Bone marrow (tissue), 2 donors: ENCODE data around the gene TBCA.
"Not testable (repeated sequence)": the region's sequence is repeated elsewhere in the genome, so short reads cannot be mapped to it uniquely, and the experiment has no call there.

Experiments
- DNase-seq, 2 donors: peaks; one replicate each; lab custom pipeline; 2025; lab: John Stamatoyannopoulos, UW

Gene TBCA

DNA sequence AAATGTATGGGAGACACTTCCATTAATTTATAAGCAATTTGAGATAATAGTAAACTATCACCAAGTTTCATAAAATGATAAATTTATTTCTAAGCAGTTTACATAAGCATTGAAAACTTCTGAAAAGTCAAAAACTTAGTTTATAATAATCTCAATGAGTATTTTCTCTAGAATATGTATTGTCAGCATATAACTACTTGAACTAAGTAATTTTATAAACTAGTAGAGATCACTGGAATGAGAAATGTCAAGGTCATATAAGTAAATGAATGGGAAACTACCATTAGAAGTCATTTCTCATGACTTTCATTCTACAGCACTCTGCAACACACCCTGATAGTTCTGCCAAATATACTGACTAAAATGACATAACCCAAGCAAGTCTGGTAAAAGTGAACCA is 3.4 kb downstream of the TBCA start:
- no peak for DNase-seq

DNA sequence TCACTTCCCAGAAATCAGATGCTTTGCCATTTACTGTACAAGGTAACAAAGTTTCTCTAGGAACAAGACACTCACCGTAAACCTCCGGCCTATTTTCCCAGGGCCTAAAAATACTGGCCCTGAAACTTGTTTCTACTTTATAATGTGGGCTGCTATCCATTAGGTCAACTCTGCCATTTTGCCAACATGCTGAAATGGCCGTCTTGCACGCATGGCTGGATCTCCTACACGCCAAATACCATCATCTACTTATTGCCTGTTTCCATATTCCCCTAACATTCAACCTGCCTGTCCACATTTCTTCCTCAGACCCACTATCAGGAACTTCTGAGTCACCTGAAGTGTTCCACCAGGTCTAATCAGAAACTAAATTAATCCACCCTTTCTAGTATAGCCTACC is 4.7 kb downstream of the TBCA start:
- DNase-seq: no peak

DNA sequence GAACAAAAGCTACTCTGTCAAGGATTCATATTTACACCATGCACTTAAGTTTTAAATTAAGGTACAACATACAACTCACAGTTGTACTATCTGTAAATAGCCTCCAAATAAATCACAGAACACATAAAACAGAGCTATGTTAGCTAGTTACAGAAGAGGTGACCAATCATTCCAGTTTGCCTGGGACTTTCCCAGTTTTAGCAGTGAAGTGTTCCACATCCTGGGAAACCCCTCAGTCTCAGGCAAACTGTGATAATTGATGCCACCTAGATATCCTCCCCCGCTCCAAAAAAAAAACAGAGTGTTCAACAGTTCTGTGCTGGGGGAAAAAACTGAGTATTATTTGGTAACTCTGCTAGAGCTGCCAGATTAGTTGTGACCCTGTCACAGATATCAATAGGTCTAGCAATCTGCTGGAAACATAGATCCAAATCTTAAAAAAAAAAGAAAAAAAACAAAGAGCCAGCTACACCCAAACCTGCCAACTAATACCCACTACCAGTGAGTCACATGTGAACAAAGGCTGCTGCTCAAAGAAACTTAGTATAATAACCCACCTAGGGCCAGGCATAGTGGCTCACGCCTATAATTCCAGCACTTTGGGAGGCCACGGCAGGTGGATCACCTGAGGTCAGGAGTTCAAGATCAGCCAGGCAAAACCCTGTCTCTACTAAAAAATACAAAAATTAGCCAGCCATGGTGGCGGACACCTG is 5.7 kb downstream of the TBCA start:
- DNase-seq: no peak

DNA sequence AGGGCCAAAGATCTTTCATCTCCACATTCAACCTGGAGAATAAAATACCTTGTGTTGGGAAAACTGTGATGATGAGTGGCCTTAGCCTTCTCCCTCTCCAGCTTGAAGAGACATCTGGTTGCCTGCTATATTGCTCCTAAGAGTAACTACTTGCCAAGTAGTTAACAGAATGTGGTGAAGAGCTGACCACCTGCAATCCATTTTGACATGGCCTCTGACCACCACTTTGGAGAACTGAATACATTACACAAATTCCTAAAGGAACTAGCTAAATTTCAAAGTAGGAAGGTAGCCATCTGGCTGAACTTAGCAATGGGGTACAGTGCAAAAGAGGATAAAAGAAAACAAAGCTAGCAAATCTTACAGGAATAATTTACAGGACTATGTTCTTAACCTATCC is 7.2 kb downstream of the TBCA start:
- no peak for DNase-seq

DNA sequence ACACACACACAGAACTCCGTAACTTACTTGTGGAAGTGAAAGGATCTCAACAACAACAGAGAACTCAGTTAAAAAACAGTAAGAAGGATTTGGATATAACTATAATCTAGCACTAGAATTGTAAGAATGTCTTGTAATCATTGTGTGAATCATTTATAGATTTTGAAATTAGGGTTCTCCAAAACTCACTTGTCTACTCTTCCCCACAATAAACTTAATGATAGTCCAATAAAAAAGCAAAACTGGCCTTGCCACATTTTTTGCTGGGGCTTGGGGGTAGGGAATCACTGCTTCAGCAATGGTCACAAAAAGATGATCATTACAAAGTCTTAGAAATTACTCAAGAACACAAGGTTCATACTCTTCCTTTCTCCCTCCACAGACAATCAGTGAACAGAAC is 8.8 kb downstream of the TBCA start:
- no peak for DNase-seq

DNA sequence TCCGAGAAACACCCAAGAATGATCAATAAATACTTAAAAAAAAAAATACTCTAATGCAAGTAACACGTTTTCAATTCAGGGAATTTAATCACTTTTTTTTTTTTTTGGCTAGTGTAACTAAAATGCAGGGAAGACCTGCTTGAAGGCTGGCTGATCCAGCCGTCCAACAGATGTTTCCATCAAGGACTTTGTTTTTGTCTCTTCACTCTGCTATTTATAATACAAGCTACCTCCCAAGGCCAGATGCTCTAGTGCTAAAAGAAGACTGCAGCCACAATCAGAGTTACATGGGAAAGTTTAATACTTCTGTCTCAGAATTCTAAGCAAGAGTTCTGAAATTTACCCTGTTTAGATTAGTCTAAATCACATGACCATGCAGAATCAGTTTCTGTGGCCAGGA is 14.5 kb downstream of the TBCA start:
- no peak for DNase-seq

DNA sequence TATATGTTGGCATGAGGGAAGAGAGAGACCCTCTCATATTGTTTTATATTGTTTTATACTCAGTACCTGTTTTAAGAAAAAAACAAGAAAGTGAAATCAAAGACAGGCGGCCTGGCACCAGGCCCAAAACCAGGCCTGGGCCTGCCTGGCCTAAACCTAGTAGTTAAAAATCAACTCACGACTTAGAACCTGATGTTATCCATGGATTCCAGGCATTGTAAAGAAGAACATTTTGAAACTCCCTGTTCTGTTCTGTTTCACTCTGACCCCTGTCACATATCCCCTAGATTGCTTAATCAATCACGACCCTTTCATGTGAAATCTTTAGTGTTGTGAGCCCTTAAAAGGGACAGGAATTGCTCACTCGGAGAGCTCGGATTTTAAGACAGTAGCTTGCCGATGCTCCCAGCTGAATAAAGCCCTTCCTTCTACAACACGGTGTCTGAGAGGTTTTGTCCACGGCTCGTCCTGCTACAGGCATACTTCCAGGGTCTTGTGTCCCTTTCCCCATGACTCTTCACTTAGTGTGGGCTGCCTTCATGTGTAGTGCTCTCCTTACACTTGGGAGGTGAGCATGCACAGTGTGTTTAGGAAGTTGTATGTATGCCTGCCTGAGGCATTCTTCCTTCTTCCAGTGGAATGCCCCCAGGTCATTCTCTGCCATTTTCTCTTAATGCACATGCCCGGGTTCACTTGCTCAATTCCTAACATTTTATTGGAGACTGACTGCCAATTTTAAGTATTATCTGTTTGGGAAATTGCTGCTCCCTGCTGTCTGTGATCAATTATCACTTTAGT is 17.8 kb downstream of the TBCA start:
- no peak for DNase-seq

DNA sequence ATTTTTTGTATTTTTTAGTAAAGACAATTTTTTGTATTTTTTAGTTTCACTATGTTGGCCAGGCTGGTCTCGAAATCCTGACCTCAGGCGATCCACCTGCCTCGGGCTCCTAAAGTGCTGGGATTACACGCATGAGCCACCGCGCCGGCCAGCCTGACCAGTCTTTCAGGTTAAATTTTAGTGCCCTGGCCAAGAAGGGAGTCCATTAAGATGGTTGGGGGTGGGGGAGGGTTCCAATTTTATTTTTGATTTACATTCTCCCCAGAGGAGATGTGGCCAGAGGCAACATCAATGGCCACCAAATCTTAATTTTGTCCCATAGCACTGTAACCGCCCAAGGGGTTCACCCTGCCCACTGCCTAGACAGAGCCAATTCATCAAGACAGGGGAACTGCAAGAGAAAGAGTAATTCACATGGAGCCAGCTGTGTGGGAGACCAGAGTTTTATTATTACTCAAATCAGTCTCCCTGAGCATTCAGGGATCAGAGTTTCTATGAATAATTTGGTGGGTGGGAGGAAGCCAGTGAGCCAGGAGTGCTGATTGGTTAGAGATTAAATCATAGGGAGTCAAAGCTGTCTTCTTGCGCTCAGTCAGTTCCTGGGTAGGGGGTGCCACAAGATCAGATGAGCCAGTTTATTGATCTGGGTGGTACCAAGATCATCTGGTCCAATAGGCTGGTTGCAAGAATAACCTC is 24.7 kb downstream of the TBCA start:
- DNase-seq: no peak

DNA sequence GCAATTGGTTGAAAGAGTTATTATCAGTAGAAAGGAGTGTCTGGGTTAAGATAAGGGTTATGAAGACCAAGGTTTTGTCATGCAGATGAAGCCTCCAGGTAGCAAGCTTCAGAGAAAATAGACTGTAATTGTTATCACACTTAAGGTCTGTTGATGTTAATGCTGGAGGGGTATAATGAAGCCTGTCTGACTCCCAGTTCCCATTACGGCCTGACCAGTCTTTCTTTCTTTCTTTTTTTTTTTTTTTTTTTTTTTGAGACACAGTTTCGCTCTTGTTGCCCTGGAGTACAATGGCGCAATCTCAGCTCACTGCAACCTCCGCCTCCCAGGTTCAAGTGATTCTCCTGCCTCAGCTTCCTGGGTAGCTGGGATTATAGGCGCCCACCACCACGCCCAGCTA is 25.2 kb downstream of the TBCA start:
- DNase-seq: not testable (repeated sequence)

DNA sequence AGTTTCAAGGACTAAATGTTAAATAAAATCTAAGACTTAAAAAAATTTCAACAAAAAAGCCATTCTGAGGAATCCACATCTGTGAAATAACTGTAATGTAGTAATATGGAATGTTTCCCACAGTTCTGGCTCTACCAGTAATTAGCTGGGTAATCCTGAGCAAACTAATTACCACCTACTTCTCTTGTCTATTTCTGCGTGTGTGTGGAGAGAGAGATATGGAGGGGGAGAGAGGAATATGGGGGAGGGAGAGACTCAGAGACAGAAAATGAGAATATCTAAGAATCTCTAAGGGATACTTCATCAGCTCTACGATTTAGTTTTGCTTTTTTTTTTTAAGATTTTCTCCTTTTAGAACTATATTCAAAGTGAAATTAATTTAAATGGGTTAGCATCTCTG is 28.0 kb downstream of the TBCA start:
- no peak for DNase-seq

DNA sequence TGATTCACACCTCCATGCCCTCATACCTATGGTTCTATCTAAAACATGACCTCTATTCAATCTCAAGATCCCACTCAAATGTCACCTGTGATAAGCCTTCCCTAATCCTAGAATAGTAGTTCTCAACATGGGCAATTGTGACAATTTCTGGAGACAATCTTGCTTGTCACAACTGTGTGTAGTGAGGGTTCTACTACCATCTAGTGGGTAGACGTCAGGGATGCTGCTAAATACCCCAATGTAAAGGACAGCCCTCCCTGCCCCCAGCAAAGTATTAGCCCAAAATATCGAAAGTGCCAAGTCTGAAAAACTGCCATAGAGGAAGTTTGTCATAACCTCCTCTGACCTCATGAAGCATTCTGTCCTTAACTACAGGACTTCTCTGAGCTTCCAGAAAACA is 32.0 kb downstream of the TBCA start:
- DNase-seq: no peak

DNA sequence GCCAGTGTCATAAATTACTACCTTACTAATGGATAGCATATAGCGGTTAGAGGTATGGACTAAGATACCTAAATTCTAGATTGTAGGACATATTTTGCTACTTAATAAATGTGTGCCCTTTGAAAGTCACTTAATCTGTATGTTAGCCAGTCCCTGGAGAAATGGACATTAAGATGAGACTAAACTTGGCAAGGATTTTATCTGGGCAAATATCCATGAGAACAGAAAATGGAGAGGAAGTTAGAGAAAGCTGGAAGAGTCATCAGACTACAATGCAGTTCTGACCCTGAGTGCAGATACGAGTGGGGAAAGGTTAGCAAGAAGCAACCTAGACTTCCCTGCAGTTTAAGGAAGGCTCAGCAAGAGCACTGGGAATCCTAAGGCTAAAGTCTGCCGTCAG is 33.0 kb downstream of the TBCA start:
- DNase-seq: no peak

DNA sequence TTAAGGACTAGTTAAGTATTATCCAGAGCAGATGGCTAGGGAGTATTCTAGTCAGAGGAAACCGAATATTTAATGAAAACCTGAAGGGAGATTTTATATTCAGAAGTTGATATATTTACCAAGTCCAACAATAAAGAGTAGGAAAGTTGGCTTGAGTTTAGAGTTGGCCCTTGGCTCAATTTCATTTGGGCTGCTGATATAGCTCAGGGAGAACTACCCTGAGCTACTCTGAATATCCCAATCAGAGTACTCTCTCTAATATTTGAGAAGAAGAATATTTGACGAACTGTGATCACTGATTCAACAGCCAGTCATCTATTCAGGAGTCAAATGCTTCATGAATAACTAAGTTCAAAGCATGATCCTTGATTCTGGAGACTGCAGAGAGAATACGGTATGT is 34.5 kb downstream of the TBCA start:
- DNase-seq: no peak

DNA sequence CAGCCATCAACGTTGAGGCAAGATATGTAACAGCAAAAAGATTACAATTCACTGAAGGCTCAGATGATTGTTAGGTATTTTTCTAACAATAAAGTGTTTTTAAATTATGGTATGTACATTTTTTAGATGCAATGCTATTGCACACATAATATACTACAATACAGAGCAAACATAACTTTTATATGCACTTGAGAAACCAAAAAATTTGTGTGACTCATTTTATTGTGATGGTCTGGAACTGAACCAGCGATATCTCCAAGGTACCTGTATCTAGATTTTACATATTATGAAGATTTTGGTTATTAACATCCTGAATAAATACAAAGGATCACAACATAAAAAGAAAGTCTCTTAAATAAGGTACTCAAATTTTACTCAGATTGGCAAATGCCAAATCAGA is 41.3 kb downstream of the TBCA start:
- DNase-seq: no peak

DNA sequence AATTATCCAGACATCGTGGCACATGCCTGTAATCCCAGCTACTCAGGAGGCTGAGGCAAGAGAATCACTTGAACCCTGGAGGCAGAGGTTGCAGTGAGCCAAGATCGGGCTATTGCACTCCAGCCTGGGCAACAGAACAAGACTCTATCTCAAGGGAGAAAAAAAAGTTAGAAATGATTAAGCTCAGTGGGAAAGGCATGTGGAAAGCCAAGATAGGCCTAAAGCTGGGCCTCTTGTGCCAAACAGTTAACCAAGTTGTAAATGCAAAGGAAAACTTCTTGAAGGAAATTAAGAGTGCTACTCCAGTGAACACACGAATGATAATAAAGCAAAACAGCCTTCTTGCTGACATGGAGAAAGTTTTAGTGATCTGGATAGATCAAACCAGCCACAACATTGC is 43.0 kb downstream of the TBCA start:
- DNase-seq: no peak

DNA sequence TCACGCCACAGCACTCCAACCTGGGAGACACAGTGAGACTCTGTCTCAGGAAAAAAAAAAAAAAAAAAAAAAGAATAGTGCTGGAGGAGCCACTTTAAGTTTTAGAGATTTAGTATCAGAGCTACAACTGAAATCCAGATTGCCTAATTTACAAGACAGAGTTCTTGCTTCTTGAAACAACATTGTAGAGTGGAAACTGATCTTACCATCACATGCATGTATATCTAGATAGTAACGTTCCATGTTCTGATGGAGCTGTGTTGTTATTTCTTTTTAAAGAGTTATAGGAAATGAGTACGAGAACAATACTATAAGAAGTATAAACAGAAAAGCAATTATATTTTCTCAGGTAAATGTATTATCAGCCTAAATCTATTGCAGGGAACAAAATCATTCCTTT is 48.9 kb downstream of the TBCA start:
- DNase-seq: no peak

DNA sequence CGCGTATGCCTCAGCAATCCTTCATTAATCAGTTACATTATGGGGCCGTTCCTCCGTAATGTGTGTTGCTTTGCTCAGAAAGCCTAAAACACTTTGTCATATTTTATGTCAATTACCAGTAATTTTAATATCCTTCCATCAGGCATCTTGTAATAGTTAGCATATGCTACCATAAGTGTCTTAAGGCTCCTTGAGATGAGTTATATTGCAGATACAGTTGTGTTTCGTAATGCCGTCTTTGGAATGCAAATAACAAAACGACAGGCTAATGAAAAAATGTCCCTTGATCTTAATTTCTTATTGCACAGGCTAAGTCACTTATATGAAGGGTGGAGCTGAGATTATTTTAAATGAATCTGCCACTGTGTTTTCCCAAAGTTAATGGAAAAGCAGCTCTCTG is 50.5 kb downstream of the TBCA start:
- no peak for DNase-seq

DNA sequence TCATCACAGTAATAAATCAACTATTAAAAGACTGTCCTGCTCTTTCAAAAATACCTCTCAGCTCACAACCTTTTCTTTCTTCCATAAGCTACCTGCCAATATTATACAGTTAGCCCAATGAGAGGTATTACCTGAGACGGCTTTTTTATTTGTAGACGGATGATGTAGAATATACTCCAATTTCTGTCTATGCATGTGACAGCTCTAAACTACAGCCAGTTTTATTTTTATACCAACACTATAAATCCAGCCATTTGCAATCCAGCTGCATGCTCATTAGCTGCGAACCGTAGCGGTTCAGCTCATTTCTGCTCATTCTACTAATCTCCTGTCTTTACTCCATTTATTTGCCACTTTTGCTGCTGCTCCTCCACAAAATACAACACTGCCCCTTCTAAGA is 51.2 kb downstream of the TBCA start:
- no peak for DNase-seq

DNA sequence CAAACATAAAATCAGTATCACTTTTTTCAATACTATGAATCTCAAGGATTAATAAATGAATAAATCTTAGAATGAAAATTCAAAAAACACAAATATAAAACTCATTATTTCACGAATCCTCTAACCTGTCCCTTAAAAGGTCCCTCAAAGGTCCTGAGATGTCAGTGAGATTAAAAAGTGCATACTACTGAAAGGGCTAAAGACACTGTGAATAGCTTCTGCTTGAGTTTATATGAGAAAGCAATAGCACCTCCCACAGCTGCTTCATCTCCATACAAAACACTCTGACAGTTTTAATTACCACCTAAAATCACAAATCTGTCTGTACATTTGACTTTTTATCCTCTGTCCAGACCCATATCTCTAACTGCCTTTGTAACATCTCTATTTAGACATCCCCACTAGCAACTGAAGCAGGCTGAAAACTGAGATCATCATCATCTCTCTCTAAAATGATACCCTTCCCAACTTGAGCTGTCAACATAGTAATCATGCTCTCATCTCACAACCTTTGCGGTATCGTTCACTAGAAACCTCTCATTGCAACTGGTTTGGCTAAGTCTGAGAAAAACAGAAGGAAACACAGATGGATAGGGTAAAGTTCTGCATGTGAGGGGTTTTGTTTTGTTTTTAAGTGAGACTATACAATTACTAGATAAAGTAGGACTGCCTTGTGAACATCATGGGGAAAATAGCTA is 56.3 kb downstream of the TBCA start:
- DNase-seq: no peak

DNA sequence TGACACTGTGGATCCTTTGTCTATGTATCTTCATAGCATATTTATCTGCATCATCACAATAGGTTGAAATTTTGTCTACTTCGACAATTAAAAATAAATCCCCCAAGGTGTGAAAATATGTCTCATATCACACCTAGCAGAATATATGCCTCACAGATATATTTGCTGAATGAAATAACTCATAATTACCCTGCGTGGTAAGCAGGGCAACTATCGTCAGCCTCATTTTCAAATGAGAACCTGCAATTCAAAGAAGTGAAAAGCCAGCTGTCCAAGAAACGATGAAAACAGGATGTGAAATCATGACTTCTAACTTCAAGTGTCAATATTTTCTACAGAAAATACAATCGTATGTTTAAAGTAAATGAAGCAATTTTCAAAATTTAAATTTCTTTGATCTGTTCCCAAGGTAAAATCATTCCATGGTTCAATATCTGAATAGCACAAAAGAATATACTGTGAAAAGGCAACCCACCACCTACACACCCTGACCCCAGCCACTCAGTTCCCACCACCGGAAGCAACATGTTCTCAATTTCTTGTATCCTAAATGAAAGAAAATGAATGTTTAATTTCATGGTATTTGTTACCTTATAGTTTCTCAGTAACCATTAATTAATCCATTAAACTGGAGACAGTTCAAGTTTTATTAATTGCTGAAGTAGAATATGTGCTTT is 57.1 kb downstream of the TBCA start:
- DNase-seq: no peak

DNA sequence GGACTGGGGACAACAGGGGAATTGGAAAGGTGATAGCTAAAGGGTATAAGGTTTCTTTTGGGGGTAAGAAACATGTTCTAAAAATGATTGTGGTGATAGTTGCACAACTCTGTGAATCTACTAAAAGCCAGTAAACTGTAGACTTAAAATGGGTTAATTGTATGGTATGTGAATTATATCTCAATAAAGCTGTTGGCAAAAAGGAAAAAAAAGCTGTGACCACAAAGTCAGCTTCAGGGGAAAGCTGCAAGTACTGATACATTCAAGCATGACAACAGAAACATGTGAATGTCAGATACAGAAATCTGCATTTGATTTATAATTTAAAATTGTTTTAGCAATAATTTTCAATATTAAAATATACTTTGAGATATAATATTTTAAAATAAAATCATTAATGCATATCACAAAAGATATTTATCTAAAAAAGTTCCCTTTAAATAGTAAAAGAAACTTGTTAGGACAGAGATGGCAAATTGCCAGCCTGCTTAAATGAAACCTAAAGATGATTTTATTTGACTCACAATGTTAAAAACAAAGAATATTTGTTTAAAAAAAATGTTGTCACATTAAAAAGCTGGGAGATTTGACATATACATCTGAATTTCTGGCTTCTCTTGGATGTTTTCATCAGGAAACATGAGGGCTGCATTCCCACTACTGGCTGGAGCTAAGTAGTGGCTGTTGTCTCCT is 66.0 kb downstream of the TBCA start:
- DNase-seq: no peak
